Kidney (tissue), 14 donors: ENCODE measurements around the gene ZNF609. TPM values are rescaled to one million over a fixed set of nuclear protein-coding genes. Genes with fewer than 3 reads are reported as not detected.

Experiments used
- DNase-seq, 5 donors: peaks; one replicate each; pipeline ENCODE4 v3.0.0-alpha.2; 2013 to 2020
- FAIRE-seq: peaks from 2 replicates; lab custom pipeline; 2012; peaks lifted over from hg19 to GRCh38; lab: Jason Lieb, UNC
- H3K27ac ChIP-seq, 2 donors: one replicate each; pipeline ENCODE4 v1.7.0; 2013; ENCODE audit warnings: low read depth in 2 of 2, low read length in 2 of 2, inconsistent platforms in 1 of 2
- H3K27me3 ChIP-seq: one replicate; pipeline ENCODE4 v1.7.1; 2013; ENCODE audit warnings: low read length, inconsistent platforms; ENCODE audit not compliant: control insufficient read depth, insufficient read depth
- H3K36me3 ChIP-seq, 3 donors: one replicate each; pipeline versions ENCODE4 v1.7.0 to v1.7.1; 2013; ENCODE audit warnings: low read length in 3 of 3, control low read depth in 1 of 3, inconsistent platforms in 1 of 3; ENCODE audit not compliant: insufficient read depth in 3 of 3, control insufficient read depth in 2 of 3
- H3K4me1 ChIP-seq, 3 donors: one replicate each; pipeline versions ENCODE4 v1.7.0 to v1.7.1; 2013; ENCODE audit warnings: low read length in 3 of 3, inconsistent platforms in 1 of 3, low read depth in 1 of 3; ENCODE audit not compliant: control insufficient read depth in 2 of 3, insufficient read depth in 2 of 3
- H3K4me3 ChIP-seq, 3 donors: one replicate each; pipeline versions ENCODE4 v1.7.0 to v1.8.1; 2013; ENCODE audit warnings: low read length in 3 of 3, control low read depth in 1 of 3, inconsistent platforms in 1 of 3
- H3K9ac ChIP-seq, 3 donors: one replicate each; pipeline versions ENCODE4 v1.7.0 to v1.7.1; 2013; ENCODE audit warnings: low read length in 3 of 3, control low read depth in 1 of 3, inconsistent platforms in 1 of 3
- H3K9me3 ChIP-seq, 3 donors: one replicate each; pipeline versions ENCODE4 v1.7.0 to v1.7.1; 2013; ENCODE audit warnings: low read length in 3 of 3, control low read depth in 1 of 3, inconsistent platforms in 1 of 3; ENCODE audit not compliant: control insufficient read depth in 2 of 3, insufficient read depth in 1 of 3
- CTCF ChIP-seq: IDR thresholded peaks from 3 replicates; pipeline ENCODE4 v1.5.1; 2012; ENCODE audit warnings: mild to moderate bottlenecking, moderate library complexity, borderline replicate concordance; ENCODE audit not compliant: insufficient read depth; ENCODE audit errors: extremely low read depth
- intact Hi-C: fragments of 100-400 bp; cut with DNase I; formaldehyde crosslinking; loops from one replicate; pipeline ENCODE4 v1.11.1; 2022
- polyA plus RNA-seq: library from polyadenylated mRNA; stranded (reverse); fragments of 350-450 nt; fragmentation: Illumina TruSeq; extraction: RNeasy Lipid Tissue Mini Kit (QIAGEN cat#74804); gene quantifications from one replicate; pipeline ENCODE4 v1.2.3, GENCODE V29; 2014; ENCODE audit warnings: low read depth, low replicate concordance; ENCODE audit not compliant: insufficient read depth
- total RNA-seq: library from RNA; stranded (reverse); fragmentation: NEBNext Ultra II Directional; extraction: Animal tissue kit (Norgen Biotek cat#: 25700); gene quantifications from one replicate; pipeline ENCODE4 v1.2.1, GENCODE V29; 2021
- donor health status: control.
- donor health status: control.
- donor health status: control.
- donor health status: control.
- donor health status: control.
- donor health status: DM: yes; HTN: yes; CAD: no.
- donor health status: Normal renal cell carcinoma (clear cell type).

ZNF609 gene
- total and polyA plus RNA-seq, 2 donors from 2014 or later, result 3.1 to 37.2 TPM

GRCh38 chr15:64580696-64581407, 120.5 kb downstream of the ZNF609 start:
- Histone ChIP-seq H3K27me3 (no peaks in the 10 kb centered on the region), H3K9ac (no peak overlapping the region), H3K36me3 (no peaks in the 10 kb centered on the region), H3K9me3 (peaks cover 0 to 3% (median 2%) of the 10 kb centered on the region in 3 donors), H3K27ac (no peak overlapping the region), H3K4me1 (no peaks in the 10 kb centered on the region), H3K4me3 (no peak overlapping the region)
- FAIRE-seq (no peak), DNase-seq (no peak)
- TF ChIP-seq CTCF, result no peak
- intact Hi-C loops, result no loop called here

GRCh38 chr15:64581408-64581761, 121.0 kb downstream of the ZNF609 start:
- Histone ChIP-seq H3K27ac (no peak overlapping the region), H3K36me3 (no peaks in the 10 kb centered on the region), H3K4me3 (no peak overlapping the region), H3K27me3 (no peaks in the 10 kb centered on the region), H3K9ac (no peak overlapping the region), H3K9me3 (peaks cover 0 to 3% (median 2%) of the 10 kb centered on the region in 3 donors), H3K4me1 (no peaks in the 10 kb centered on the region)
- no peak for DNase-seq
- TF ChIP-seq CTCF, result no peak
- intact Hi-C loops, result no loop called here
- FAIRE-seq, result no peak

- Histone ChIP-seq H3K4me3 (no peak overlapping the region), H3K36me3 (no peaks in the 10 kb centered on the region), H3K27ac (no peak overlapping the region), H3K9ac (no peak overlapping the region), H3K27me3 (no peaks in the 10 kb centered on the region), H3K9me3 (peaks cover 0 to 3% (median 2%) of the 10 kb centered on the region in 3 donors), H3K4me1 (no peaks in the 10 kb centered on the region)
- no peak for DNase-seq
- intact Hi-C loops, result no loop called here
- no peak for TF ChIP-seq CTCF
- FAIRE-seq, result no peak
Observed at GRCh38 chr15:64582202-64582601, 121.8 kb downstream of the ZNF609 start.
